IPS-20b (cell line): ENCODE data around the gene OTOP2.
A peak's percentile ranks its signal among the peaks of the same experiment; 100 is the strongest.
"Not testable (repeated sequence)": the region's sequence is repeated elsewhere in the genome, so short reads cannot be mapped to it uniquely, and the experiment has no call there.

ENCODE experiments used
- H3K27ac ChIP-seq: one replicate; pipeline ENCODE4 v1.5.1; 2013; ENCODE audit warnings: low read length
- H3K27me3 ChIP-seq: 2 replicates; pipeline ENCODE4 v1.6.1; 2013; ENCODE audit warnings: mild to moderate bottlenecking, low read length, inconsistent platforms; ENCODE audit not compliant: insufficient read depth
- H3K36me3 ChIP-seq: 2 replicates; pipeline ENCODE4 v1.6.1; 2013; ENCODE audit warnings: low read depth, mild to moderate bottlenecking, inconsistent platforms, low read length, moderate library complexity; ENCODE audit not compliant: insufficient read depth
- H3K4me1 ChIP-seq: 2 replicates; pipeline ENCODE4 v1.6.1; 2013; ENCODE audit warnings: mild to moderate bottlenecking, control low read depth, inconsistent platforms, low read length, moderate library complexity; ENCODE audit not compliant: insufficient read depth
- H3K4me3 ChIP-seq: 2 replicates; pipeline ENCODE4 v1.5.1; 2013; ENCODE audit warnings: mild to moderate bottlenecking, low read length, inconsistent platforms
- H3K9ac ChIP-seq: 2 replicates; pipeline ENCODE4 v1.6.1; 2013; ENCODE audit warnings: low read depth, mild to moderate bottlenecking, inconsistent platforms, low read length, moderate library complexity
- H3K9me3 ChIP-seq: 2 replicates; pipeline ENCODE4 v1.6.1; 2013; ENCODE audit warnings: mild to moderate bottlenecking, low read depth, low read length, inconsistent platforms; ENCODE audit not compliant: insufficient read depth

The OTOP2 gene

DNA sequence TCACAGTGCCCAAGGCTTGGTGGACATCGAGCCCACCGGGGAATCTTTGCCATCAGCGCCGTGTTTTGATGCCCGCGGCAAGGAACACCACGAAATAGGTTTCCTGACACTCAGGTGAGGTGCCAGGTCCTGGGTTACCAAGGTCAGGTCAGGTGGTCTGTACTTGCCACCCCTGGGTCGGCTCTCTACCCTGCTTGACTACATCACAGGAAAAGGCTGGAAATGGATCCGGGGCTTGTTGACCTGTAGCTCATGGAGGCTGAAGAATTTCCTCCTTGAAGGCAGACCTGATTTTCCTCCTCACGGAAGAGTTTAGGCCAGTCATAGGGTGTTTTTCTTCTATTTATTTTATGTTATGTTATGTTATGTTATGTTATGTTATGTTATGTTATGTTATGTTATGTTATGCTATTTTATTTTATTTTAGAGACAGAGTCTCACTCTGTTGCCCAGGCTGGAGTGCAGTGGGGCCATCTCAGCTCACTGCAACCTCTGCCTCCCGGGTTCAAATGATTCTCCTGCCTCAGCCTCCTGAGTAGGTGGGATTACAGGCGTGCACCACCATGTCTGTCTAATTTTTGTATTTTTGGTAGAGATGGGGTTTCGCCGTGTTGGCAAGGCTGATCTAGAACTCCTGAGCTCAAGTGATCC is 58.7 kb downstream of the OTOP2 start:
- H3K9me3 ChIP-seq, H3K27me3 ChIP-seq, H3K36me3 ChIP-seq, H3K4me1 ChIP-seq: not testable (repeated sequence)
- H3K27ac ChIP-seq: peak overlapping the region; percentile 54
- peak overlapping the region; percentile 83; the same call in 1 of the 2 replicates for H3K9ac ChIP-seq
- peak overlapping the region; percentile 86 for H3K4me3 ChIP-seq
